ENCODE results near the gene TMEM41B.
A peak's percentile ranks its signal among the peaks of the same experiment; 100 is the strongest.

TMEM41B gene

DNA sequence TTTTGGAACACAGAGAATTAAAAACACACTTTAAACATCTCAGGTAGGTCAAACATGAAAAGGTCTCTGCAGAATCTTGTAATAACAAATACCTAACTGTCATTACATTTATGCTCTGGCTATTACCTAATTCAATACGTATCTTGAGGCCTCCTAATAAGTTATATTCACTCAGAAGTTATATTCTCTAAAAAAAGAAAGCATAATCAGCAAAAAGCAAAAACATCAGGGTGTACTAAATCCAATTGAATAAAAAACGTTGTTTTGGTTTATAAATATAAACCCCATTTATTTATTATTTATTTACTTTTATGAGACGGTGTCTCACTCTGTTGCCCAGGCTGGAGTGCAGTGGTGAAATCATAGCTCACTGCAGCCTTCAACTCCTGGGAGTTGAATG lies 10.2 kb downstream of the TMEM41B start:
- no peak for DNase-seq

DNA sequence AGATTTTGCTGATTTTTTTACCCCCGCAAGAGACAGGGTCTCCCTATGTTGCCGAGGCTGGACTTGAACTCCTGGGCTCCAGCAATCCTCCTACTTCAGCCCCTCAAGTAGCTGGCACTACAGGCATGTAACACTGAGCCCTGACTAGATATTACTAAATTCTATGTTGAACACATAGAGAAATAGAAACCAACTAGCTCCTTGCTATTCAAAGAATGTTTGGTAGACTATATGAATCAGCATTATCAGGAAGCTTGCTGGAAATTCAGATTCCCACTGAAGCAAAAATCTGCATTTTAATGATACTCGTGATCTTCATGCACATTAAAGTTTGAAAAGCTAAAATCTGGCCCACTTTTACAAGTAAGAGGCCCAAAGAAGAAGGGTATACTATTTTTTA lies 11.9 kb downstream of the TMEM41B start:
- DNase-seq = no peak

DNA sequence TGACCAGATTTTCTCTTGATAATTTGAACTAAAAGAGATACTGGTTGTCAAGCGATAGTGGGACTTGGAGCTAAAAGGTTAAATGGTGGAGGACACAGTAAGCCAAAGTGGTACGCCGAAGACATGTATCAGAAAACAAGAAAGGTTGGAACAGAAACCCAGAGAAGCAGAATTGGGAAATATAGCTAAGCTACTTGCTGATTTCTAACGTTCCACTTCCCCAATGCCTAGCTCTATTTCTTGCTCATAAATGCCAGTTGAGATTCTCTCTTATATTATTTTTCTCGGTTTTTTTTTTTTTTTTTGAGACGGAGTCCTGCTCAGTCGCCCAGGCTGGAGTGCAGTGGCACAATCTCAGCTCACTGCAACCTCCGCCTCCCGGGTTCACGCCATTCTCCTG lies 12.7 kb downstream of the TMEM41B start:
- no peak for DNase-seq

DNA sequence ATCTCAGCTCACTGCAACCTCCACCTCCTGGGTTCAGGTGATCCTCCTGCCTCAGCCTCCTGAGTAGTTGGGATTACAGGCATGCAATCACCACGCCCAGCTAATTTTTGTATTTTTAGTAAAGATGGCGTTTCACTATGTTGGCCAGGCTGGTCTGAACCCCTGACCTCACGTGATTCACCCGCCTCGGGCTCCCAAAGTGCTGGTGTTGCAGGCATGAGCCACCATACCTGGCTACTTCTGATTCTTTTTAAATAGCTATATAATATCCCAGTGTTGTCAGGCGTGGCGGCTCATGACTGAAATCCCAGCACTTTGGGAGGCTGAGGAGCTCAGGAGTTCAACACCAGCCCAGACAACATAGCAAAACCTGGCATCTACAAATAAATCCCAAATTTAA lies 20.7 kb downstream of the TMEM41B start:
- no peak for DNase-seq

DNA sequence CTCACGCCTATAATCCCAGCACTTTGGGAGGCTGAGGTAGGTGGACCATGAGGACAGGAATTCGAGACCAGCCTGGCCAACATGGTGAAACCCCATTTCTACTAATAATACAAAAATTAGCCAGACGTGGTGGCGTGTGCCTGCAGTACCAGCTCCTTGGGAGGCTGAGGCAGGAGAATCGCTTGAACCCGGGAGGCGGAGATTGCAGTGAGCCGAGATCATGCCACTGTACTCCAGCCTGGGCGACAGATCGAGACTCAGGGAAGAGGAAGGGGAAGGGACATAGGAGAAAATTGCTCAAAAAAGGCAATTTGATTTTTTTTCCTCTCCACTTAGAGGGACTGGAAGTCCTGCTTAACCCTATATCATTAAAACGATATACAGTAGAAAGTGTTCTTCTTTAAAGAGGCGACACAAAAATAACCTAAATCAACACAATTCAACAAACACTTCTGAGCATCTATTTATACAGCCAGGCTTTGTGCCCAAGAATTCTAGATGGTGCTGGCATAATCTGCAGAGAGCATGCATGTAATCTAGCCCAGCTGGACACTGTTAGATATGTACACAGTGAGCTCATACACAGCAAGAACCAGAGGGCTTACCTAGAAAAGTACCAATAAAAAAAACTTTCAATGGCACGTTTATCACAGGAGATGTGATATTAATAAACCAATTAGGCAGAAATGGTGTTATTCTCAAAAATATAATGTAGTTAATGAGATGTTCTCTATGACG lies 28.4 kb downstream of the TMEM41B start:
- DNase-seq = no peak

DNA sequence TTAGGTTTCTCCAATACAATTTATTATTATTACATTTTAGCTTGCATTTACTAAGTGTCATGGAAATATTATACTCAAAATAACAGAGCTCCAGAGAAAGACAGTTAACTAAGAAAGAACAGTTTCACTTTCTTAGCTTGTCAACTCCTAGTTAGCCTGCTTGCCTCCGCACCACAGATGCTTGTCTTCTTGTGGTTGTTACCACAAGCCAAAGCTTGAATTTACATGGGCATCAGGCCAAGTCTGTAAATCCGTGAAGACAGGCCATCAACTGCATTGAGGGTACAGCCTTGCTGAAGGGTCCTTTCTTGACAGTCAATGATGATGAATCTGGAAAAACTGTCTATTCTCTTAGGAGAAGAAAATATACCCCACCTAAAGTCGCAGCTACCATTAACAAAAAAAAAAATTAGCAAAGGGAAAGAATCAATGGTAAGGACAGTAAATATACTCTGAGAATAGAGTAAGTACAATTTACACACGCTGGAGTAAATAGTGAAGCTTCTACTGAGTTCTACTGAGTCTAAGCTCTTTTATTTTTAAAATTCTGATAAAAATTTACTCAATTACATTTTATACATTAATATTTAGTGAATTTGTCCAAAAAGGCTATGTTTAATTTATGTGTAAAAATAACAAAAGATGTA lies 33.6 kb downstream of the TMEM41B start:
- DNase-seq = peak; percentile 6 to 71 (median 57)

DNA sequence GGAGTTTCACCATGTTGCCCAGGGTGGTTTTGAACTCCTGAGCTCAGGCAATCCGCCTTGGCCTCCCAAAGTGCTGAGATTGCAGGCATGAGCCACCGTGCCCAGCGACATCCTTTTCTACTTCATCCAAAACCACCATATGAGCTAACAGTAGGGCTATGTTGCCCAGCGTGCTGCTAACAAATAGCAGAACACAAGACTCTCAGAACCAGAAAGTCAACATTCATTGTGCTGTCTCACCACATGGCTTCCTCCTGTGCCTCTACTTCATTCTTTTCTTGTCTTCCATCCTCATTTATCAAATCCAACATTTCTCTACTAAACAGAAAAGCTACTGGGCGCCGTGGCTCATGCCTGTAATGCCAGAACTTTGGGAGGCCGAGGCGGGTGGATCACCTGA lies 37.2 kb downstream of the TMEM41B start:
- DNase-seq = no peak

DNA sequence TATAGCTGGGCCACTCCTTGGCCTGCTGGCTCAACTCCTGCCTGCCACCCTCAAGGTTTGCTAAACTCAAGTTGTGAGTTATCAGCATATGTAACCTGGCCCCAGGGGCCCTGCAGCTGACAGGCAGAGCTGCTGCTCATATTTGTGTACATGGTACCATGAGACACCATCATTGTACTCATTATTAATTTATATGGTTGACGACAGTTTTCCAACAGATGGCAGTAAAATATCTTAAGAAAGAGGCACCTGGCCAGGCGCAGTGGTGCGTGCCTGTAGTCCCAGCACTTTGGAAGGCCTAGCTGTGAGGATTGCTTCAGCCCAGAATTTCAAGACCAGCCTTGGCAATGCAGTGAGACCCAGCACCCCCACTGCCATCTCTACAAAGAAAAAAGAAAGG lies 37.8 kb downstream of the TMEM41B start:
- DNase-seq = no peak

DNA sequence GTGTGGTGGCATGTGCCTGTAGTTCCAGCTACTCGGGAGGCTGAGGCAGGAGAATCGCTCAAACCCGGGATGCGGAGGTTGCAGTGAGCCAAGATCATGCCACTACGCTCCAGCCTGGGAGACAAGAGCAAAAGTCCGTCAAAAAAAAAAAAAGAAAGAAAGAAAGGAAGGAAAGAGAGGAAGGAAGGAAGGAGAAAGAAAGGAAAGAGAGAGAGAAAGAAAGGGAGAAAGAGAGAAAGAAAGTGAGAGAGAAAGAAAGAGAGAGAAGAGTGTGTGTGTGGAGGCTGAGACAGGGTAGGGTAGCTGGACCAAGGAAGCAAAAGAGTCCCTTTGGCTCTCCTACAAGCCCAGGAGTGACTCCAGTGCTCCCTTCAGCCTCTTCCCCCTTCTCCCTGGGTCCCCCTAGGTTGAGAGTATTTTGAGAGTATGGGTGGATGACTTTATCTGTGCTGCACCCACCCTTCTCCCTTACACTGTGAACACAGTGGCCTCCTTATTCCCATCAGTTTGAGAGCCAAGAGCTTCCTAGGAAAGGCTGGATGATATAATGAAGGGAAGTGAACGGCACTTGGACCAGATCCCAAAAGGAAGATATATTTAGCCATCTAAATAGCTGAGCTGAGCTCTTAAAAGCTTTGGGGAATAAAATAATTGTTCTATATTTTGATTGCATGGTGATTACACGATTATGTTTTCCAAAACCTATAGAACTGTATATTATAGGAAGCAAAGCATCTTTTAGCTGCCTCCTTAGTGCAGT lies 39.7 kb downstream of the TMEM41B start:
- DNase-seq = no peak

DNA sequence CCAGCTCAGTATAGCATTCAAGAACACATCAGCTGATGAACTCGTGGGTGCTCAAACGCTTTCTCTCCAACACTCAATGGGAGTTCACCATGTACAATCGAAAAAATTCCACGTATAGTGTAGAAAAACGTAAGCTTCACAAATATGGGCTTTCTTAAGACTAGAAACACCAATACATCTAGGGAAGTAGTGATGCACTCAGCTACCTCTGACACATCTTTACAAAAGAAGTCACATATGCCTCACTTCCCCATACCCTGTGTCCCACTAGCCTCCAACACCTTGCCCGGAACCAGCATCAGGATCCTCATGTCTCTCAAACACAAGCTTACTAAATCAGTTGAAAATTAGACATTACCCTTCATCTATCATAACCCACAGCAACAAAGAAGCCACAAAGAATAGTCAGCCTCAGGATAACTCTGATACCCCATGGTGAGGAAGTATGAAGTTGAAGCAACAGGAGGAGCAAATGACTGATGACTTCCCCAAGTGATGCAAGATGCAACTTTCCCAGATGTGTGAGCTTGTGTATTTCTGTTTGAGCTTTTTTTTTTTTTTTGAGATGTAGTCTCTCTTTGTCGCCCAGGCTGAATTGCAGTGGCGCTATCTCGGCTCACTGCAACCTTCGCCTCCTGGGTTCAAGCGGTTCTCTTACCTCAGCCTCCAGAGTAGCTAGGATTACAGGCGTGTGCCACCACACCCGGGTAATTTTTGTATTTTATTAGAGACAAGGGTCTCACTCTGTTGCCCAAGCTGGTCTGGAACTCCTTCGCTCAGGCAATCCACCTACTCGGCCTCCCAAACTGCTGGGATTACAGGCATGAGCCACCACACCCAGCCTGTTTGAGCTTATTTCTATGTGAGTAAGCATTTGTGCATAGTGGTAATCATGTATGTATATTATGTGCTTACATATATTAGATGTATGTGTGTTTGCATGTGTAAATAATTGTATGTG lies 40.7 kb downstream of the TMEM41B start:
- DNase-seq = peak in 1 of 6 experiments; percentile 4

DNA sequence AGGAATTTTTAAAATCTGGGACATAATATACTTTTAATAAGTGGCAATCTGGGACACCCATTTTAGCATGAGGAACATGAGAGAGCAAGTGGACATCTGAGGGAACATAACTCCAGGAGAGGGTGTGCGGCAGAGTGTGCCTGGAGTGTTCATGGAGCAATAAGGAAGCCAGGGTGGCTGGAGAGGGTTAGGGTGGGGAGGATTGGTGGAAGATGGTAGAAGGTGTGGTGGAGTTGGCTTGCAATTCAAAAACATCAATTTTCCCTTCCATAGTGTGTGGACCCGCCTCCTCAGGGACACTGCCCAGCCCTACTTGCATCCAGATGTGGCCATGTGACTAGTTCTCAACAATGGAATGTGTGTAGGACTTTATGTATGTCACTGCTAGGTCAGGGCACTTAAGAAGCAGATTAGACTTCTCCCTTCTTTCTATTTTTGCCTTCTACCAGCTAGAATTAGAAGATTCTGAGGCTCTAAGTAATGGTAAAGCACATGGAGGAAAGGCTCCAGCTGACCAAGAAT lies 44.8 kb downstream of the TMEM41B start:
- DNase-seq = no peak

DNA sequence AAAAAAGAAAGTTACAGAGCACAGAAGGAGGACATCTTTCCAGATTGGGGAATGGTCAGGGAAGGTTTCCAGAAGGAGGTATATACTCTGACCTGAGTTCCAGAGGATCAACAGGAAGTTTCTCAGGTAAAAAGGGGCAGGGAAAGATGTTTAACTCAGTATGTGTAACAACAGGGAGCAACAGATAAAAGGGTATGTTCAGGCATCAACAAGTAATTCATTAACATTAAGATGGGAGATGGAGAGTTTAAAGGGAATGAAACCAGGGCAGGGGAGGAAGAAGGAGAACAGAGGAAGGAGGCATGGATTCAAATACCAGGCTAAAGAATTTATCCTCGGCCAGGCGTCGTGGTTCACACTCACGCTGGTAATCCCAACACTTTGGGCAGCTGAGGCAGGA lies 46.7 kb downstream of the TMEM41B start:
- no peak for DNase-seq

DNA sequence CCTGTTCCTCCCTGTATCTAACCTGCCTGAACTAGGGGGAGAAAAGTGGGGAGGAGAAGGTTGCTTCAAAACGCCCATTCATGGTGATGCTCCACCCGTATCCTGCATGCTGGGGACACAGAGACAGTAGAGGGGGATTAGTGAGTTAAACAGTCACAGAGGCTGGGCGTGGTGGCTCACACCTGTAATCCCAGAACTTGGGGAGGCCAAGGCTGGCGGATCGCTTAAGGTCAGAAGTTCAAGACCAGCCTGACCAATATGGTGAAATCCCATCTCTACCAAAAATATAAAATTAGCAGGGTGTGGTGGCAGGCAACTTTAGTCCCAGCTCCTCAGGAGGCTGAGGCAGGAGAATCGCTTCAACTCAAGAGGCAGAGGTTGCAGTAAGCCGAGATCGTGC lies 47.5 kb downstream of the TMEM41B start:
- no peak for DNase-seq

DNA sequence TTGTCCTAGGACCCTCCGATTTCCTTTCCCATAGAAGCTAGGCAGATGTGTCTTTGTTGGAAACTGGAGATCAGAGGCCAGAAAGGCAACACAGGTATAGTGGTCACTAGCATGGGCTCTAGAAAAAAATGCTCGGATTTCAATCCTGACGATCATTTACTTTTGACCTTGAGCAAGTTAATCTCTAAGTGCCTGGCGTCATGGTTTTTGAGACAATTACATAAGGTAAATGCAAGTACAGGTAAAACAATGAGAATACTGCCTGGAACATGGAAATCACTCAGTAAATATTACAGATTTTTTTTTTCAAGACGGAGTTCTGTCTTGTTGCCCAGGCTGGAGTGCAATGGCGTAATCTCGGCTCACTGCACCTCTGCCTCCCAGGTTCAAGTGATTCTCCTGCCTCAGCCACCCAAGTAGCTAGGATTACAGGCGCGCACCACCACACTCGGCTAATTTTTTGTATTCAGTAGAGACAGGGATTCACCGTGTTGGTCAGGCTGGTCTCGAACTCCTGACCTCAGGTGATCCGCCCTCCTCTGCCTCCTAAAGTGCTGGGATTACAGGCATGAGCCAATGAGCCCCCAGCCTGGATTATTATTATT lies 48.2 kb downstream of the TMEM41B start:
- DNase-seq = no peak

DNA sequence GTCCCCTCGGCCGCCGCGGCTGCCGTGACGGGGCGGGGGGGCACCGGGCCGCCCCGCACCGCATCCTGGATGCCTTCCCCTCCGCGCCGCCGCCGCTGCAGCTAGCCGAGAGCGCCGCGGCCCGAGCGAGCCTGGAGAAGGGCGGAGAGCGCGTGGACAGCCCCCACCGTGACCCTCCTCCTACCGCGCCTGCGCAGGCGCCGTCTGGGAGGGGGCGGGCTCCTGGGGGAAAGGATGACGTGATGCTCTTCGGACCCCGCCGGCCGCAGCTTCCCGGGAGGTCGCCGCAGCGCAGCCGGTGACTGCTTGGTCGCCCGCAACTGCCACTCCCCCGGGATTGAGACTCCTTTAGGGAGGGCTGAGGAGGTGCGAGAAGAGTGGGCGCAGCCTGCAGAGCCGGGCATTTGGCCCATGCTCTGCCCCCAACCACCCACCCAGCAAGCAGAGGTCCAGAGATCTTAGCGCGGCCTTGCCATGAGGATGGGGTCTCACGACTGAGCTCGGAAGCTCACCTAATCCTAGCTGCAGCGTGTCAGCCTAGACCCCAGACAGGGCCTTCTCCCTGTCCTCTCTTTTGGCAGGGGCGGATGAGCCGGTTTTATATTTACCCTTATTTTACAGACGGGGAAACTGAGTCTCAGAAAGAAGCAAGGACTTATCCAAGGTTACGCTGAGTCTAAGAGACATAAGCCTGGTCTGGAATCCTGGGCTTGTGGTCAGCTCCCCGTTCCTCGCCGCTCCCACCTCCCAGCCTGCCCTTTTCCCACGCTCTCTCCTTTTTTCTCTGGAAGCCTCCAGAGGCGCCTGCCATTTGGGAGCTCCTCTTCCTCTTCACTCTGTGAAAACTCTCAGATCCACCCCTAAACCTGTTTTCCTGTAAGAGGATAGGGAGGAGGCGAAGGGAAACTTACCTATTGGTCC lies 48.9 kb downstream of the TMEM41B start, which contains the start of gene DENND5A:
DENND5A (minus strand) TSS at position 140 of the 921 bp plus-strand sequence. CDS start 281 bp downstream, outside the sequence.
- peak in 5 of 6 experiments; percentile 21 to 50 (median 38) for DNase-seq

DNA sequence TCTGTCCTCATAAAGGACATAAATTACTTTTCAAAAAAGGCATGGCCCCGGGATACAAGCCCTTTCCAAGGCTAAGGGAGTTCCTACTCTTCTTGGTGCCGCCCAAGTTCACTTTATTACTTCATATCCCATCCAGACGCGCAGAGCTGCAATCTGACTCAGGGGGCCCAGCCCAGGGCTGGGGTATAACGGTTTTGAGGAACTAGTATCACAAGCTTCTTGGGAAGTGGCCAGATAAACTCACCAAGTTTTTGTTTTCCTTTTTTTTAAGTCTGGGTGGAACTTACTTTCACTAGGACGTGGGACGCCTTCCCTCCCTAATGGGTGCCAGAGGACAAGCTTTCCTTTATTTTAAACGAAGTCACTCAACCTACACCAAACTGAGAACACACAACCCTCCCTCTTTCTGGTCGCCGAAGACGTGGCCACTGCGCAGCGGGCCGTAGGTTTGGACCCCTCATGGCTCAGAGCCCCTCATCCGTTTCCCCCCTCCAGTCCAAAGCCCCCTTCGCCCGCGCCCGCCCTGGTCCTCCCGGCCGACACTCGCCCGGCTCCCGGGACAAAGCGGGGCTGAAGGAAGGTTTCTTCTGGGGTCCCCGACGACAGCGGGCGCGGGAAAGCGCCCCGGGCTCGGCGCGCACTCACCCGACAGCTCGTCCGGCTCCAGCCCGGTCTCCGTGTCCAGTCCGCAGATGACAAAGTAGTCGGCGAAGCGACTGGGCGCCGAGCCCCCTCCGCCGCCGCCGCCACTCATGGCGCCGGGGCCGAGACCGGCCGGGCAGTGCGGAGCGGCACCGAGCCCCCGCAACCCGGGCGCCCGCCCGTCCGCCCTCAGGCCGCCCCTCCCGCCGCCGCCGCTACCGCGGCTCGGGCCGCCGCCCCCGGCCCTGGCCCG lies 49.8 kb downstream of the TMEM41B start:
- peak in 3 of 6 experiments; percentile 8 to 65 (median 37) for DNase-seq

DNA sequence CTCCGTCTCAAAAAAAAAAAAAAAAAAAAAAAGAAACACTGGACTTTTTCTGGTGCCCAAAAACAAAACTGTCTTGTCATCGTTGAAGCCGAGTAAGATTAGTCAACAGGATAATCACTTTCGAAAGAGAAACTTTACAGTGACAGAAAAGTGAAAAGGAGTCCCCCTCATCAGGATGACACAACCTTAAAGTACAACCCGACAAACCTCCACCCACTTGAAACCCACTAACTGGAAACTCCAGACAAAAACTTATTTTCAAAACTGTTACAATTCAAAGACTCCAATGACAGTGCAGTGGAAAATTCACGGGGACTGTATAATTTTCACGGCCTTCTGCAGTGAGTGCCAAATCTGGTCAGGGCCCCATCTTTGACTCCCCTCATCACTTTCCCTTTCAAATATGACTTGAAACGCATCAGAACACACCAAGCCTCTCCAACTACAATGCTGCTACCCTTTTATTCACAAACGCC lies 50.5 kb downstream of the TMEM41B start:
- DNase-seq = peak in 3 of 6 experiments; percentile 39 to 67 (median 45)

DNA sequence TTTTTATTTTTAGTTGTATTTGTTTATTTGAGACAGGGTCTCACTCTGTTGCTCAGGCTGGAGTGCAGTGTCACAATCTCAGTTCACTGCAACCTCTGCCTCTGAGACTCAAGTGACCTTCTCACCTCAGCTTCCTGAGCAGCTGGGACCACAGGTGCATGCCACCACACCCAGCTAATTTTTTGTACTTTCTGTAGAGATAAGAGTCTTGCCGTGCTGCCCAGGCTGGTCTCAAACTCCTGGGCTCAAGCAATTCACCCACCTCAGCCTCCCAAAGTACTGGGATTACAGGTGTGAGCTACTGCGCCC lies 53.6 kb downstream of the TMEM41B start:
- peak in 1 of 6 experiments; percentile 3 for DNase-seq

DNA sequence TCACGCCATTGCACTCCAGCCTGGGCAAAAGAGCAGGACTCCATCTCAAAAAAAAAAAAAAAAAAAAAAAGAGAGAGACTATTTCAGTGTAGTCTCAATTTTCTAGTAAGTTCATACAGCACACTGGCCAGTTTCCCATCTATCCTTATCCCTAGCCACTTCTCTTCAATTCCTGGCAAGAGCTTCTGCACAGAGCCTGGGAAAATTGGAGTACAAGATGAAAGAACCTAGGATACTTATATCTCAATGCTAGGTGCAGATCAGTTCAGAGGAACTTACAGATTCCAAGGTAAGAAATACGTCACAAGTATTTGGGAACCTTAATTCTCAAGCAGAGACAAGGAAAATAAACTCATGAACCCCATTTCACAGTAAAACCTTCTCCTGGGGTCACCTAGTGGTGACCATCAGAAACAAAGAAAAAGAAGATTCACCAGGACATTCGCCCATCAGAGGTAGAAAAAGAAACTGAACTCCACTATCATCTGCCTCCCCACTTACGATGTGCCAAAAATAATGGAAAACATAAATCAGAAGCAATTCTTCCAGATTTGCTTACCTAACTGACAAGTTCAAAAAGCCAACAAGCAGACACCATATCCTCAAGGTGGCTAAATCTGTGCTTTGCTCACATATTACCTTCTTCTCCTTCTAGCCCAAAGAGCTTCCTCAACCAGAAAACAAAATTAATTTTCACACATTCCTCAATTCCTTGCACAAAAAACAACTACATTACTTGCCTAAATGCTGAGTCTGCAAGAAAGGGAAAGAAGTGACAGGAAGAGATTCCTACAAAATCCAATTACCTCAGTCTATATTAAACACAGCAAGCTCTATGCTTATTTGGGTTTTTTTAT lies 54.2 kb downstream of the TMEM41B start:
- no peak for DNase-seq
